Tongue (tissue), 1 donor: ENCODE data around the gene SLC4A11. TPM values are rescaled to one million over a fixed set of nuclear protein-coding genes. Genes with fewer than 3 reads are reported as not detected.

Experiments
- total RNA-seq: library from RNA; depleted of rRNA; stranded (reverse); fragments of >200 nt; gene quantifications from one replicate; pipeline ENCODE4 v1.2.3, GENCODE V29; 2014

SLC4A11 gene
- total RNA-seq, 1 donor from 2014 or later, result 0.62 TPM

Other genes with a start within 250 kb of the SLC4A11 start
- gene GNRH2, start 195.6 kb downstream of the SLC4A11 start, total RNA-seq, result not detected
- 32.1 TPM for gene MRPS26, start 193.1 kb downstream of the SLC4A11 start, total RNA-seq
- gene OXT, start 167.6 kb downstream of the SLC4A11 start, total RNA-seq, result not detected
- not detected for gene AVP, start 154.5 kb downstream of the SLC4A11 start, total RNA-seq
- gene FASTKD5, start 79.3 kb downstream of the SLC4A11 start, total RNA-seq, result 11.0 TPM
- gene UBOX5, start 79.3 kb downstream of the SLC4A11 start, total RNA-seq, result 5.8 TPM
- 5.9 TPM for gene LZTS3, start 65.6 kb downstream of the SLC4A11 start, total RNA-seq
- gene DDRGK1, start 34.5 kb downstream of the SLC4A11 start, total RNA-seq, result 20.3 TPM
- gene ITPA, start 29.7 kb downstream of the SLC4A11 start, total RNA-seq, result 26.3 TPM
- gene DNAAF9, start 168.5 kb upstream of the SLC4A11 start, total RNA-seq, result 20.3 TPM
- 43.7 TPM for gene ATRN, start 231.8 kb upstream of the SLC4A11 start, total RNA-seq